B cell (primary cell): Measurements from ENCODE around the gene CYGB.

Experiments
- EZH2 ChIP-seq: IDR thresholded peaks from 2 replicates; pipeline ENCODE4 v1.6.1; 2012; ENCODE audit warnings: borderline replicate concordance, low read depth, mild to moderate bottlenecking, moderate library complexity, low read length; ENCODE audit not compliant: insufficient read depth, poor library complexity, severe bottlenecking
- TF ChIP-seq, protein P1 (sequence below): fragments of 200-600 bp; IDR thresholded peaks from one replicate; pipeline ENCODE4 v1.8.0; 2022; ENCODE audit warnings: antibody characterized with exemption, mild to moderate bottlenecking

DNA sequence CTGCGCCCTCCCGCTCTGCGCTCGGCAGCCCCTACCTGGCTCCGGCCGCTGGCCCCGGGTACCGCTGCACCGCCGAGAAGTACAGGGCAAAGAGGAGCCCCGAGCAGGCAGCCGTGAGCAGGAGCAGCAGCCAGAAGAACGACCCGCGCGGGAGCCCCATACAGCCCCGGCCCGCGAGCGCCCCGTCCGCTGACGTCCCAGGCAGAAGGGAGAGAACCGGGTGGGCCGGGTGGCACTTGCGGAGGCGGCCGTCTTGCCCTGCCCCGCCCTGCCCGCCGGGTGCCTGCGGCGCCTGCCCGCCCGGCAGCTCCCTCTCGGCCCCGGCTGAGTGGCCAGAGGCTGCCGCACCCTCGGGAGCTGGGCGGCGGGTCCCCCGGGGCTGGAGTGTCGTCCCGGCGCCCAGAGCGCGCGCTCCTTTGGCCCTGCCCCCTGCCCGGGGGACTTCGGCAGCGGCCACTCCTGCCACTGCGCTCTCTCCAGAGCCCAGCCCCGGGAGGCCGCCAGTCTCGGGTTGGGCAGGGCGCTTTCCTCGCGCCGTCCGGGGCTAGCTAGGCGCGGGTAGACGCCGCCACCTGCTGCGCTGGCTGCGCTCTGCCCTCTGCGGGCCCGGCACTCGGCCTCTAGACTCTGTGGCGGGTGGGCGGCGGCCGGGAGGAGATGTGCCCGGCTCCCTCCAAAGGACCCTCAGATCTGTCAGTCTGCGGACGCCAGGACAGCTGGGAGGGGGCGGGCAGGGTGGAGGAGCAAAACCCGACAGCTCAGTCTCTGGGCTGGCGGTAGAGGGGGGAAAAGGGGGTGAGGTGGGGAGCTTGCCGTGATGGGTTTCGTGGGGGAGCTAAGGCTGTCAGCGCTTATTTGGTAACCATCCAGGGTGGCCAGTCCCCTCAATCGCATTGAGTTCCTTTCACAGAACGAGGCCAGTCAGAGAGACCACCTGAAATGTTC is 48.4 kb upstream of the CYGB start, which contains the start of gene ST6GALNAC2:
- TF ChIP-seq, protein P1, sequence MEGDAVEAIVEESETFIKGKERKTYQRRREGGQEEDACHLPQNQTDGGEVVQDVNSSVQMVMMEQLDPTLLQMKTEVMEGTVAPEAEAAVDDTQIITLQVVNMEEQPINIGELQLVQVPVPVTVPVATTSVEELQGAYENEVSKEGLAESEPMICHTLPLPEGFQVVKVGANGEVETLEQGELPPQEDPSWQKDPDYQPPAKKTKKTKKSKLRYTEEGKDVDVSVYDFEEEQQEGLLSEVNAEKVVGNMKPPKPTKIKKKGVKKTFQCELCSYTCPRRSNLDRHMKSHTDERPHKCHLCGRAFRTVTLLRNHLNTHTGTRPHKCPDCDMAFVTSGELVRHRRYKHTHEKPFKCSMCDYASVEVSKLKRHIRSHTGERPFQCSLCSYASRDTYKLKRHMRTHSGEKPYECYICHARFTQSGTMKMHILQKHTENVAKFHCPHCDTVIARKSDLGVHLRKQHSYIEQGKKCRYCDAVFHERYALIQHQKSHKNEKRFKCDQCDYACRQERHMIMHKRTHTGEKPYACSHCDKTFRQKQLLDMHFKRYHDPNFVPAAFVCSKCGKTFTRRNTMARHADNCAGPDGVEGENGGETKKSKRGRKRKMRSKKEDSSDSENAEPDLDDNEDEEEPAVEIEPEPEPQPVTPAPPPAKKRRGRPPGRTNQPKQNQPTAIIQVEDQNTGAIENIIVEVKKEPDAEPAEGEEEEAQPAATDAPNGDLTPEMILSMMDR = peak; percentile 27
- no peak for TF ChIP-seq EZH2
